Naive B cell (primary cell): Measurements from ENCODE around the gene RAB36. TPM values are rescaled to one million over a fixed set of nuclear protein-coding genes. Genes with fewer than 3 reads are reported as not detected.

Experiments
- ATAC-seq, 2 donors: fragments of 150-1000 bp; cut with Tn5 transposase; 2 replicates each; pipeline ENCODE4 v1.10.0; 2021; ENCODE audit warnings: low read depth in 2 of 2, mild to moderate bottlenecking in 2 of 2, moderate library complexity in 2 of 2
- DNase-seq: peaks from one replicate; pipeline ENCODE4 v3.0.0; 2022
- H3K27ac Mint-ChIP-seq, 6 donors: one replicate each; pipeline ENCODE4 v1.8.0; 2020 to 2022; ENCODE audit warnings: mild to moderate bottlenecking in 6 of 6, mixed read lengths in 6 of 6, moderate library complexity in 5 of 6, inconsistent platforms in 2 of 6
- H3K27me3 Mint-ChIP-seq, 3 donors: one replicate each; pipeline ENCODE4 v1.8.0; 2021 to 2022; ENCODE audit warnings: mixed read lengths in 3 of 3, mild to moderate bottlenecking in 1 of 3
- H3K36me3 Mint-ChIP-seq, 2 donors: one replicate each; pipeline ENCODE4 v1.8.0; 2020 to 2022; ENCODE audit warnings: mixed read lengths in 2 of 2, inconsistent platforms in 1 of 2, mild to moderate bottlenecking in 1 of 2
- H3K4me1 Mint-ChIP-seq, 3 donors: one replicate each; pipeline ENCODE4 v1.8.0; 2020 to 2022; ENCODE audit warnings: mixed read lengths in 3 of 3, inconsistent platforms in 1 of 3, mild to moderate bottlenecking in 1 of 3, moderate library complexity in 1 of 3
- H3K4me3 Mint-ChIP-seq, 8 donors: one replicate each; pipeline ENCODE4 v1.8.0; 2020 to 2022; ENCODE audit warnings: mild to moderate bottlenecking in 8 of 8, mixed read lengths in 8 of 8, moderate library complexity in 8 of 8, inconsistent platforms in 2 of 8
- H3K9me3 Mint-ChIP-seq, 7 donors: one replicate each; pipeline ENCODE4 v1.8.0; 2020 to 2022; ENCODE audit warnings: mixed read lengths in 7 of 7, mild to moderate bottlenecking in 5 of 7, inconsistent platforms in 2 of 7, moderate library complexity in 1 of 7
- polyA plus RNA-seq, 6 donors: library from polyadenylated mRNA; unstranded; fragments of 300-500 nt; fragmentation: Illumina TruSeq; gene quantifications; one replicate each; pipeline ENCODE4 v1.2.3, GENCODE V29; 2021; ENCODE audit warnings: low read depth in 6 of 6

RAB36 gene
- polyA plus RNA-seq, 6 donors from 2014 or later, result 0.40 to 1.7 (median 0.80) TPM; not detected in 1

DNA sequence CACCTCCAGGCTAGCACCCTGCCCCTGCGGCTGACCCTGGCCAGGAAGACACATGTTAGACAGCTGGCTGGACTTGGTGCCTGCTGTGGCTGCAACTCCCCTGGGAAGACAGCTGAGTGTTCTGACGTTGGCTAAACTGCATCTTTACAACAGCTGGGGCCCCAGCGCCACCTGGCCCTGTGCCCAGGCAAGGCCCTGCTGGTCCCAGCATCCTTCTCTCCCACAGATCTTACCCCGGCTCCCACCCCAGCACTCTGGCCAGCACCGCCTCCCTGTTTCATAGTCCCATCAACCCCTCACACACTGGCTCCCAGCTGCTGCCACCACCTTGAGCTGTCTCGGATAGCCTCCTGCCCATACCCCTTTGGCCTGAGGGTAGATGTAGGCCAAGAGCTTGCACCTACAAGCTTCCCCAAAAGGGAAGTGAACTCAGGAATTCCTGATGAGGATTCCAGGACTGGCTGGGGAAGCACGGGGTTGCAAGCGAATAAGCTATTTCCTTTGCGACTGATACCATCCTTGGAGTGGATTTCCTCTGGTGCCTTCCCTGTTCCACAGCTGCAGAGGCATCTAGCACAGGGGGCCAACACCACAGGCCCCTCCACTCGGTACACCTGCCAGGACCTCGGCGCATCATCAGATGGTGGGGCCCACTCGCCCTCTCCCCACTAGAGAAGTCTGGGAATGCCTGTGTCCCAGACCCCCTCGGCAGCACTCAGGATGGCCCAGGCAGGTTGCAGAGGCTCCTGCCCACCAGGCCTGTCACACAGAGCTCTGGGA is 32.0 kb upstream of the RAB36 start:
- DNase-seq, result no peak
- no peaks in the 10 kb centered on the region for H3K27me3 Mint-ChIP-seq
- H3K9me3 Mint-ChIP-seq, result no peaks in the 10 kb centered on the region
- H3K36me3 Mint-ChIP-seq, result no peaks in the 10 kb centered on the region
- peak overlapping the region in 1 of 6 donors; percentile 82 for H3K27ac Mint-ChIP-seq
- no peak for ATAC-seq
- H3K4me1 Mint-ChIP-seq, result peaks cover 2 to 15% (median 2%) of the 10 kb centered on the region in 3 donors
- H3K4me3 Mint-ChIP-seq, result no peak overlapping the region

DNA sequence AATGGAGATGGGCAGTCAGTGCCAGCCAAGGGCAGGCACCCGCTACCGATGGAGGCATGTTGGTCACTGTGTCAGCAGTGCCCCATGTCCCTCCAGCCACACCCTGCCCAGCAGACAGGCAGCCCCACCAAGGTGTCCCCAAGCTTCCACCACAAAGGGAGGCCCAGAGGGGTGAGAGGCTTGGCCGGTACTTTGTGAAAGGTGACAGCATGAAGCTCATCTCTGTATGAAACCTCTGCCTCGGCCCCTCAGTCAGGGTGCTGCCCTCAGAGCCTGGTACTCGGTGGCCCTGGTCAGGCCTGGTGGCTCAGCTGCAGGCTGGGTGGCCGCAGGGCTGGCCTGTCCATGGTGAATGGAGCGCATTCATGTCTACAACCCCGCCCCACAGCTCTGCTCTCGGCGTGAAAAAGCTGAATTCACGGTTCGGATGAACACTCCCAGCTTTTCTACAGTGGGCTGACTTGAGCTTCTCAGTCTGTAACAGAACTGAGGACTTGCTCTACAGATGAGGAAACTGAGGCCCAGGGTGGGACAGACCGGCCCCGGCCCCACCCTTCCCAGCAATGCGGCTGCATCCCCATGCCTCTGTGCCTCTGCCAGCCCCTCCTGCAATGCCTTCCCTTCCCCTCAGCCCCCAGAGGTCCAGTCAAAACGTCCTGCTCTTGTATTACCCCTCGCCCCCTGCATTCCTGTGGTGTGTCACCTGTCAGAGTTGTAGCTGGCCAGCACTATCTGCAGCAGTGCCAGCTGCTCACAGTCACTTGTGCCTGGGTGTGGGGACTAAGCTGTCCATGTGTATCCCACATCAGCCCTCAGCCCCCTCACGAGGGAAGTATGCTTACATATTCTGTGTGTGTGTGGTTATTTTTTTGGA is 31.2 kb upstream of the RAB36 start:
- DNase-seq (no peak), ATAC-seq (no peak)
- no peaks in the 10 kb centered on the region for H3K9me3 Mint-ChIP-seq
- H3K27ac Mint-ChIP-seq, result peak overlapping the region in 1 of 6 donors; percentile 94
- H3K4me1 Mint-ChIP-seq, result peaks cover 0 to 15% (median 2%) of the 10 kb centered on the region in 3 donors
- H3K27me3 Mint-ChIP-seq, result no peaks in the 10 kb centered on the region
- H3K4me3 Mint-ChIP-seq, result no peak overlapping the region
- no peaks in the 10 kb centered on the region for H3K36me3 Mint-ChIP-seq

DNA sequence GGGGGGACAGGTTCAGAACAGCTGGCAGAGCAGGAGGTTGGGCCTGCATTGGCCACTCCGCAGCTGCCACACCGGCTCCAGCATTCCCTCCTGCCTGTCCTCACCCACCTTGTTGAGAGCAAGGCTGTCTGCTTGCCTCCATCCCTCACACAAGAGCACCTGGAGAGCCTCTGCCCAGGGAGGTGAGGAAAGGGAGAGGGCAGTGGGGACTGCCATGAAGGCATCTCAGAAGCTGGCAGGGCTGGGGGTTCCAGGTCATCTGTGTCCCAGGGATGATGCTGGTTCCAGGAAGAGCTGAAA is 30.6 kb upstream of the RAB36 start:
- no peak overlapping the region for H3K27ac Mint-ChIP-seq

DNA sequence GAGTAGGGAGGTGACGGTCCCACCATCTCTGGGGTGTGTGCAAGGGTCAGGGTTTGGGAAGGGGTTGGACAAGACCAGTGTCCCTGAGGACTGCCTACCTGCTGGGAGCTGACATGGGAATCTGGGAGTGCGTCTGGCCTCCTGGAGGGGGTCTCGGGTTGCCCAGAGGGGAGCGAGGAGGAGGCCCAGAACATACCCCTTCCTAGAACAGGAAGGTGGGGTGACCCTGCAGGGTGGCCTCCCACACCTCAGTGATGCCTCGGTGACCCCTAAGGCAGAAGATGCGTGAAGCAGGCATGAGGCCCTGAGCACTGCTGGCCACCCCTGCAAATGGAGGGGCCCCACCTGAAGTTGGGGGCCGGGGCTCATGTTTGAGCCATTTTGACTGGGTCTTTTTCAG is 29.9 kb upstream of the RAB36 start:
- H3K27ac Mint-ChIP-seq, result no peak overlapping the region
- no peaks in the 10 kb centered on the region for H3K36me3 Mint-ChIP-seq
- peaks cover 5 to 22% (median 12%) of the 10 kb centered on the region in 3 donors for H3K4me1 Mint-ChIP-seq
- no peak for DNase-seq
- ATAC-seq, result no peak
- no peaks in the 10 kb centered on the region for H3K27me3 Mint-ChIP-seq
- peaks cover 0 to 2% (median 0%) of the 10 kb centered on the region in 7 donors for H3K9me3 Mint-ChIP-seq
- no peak overlapping the region for H3K4me3 Mint-ChIP-seq

More for the DNA sequence above, 30.6 kb upstream of the RAB36 start:
- Mint-ChIP-seq H3K4me1 (peaks cover 5 to 21% (median 8%) of the 10 kb centered on the region in 3 donors), H3K4me3 (no peak overlapping the region), H3K36me3 (no peaks in the 10 kb centered on the region), H3K27me3 (no peaks in the 10 kb centered on the region), H3K9me3 (peaks cover 0 to 2% (median 0%) of the 10 kb centered on the region in 7 donors)
- ATAC-seq (no peak), DNase-seq (no peak)

DNA sequence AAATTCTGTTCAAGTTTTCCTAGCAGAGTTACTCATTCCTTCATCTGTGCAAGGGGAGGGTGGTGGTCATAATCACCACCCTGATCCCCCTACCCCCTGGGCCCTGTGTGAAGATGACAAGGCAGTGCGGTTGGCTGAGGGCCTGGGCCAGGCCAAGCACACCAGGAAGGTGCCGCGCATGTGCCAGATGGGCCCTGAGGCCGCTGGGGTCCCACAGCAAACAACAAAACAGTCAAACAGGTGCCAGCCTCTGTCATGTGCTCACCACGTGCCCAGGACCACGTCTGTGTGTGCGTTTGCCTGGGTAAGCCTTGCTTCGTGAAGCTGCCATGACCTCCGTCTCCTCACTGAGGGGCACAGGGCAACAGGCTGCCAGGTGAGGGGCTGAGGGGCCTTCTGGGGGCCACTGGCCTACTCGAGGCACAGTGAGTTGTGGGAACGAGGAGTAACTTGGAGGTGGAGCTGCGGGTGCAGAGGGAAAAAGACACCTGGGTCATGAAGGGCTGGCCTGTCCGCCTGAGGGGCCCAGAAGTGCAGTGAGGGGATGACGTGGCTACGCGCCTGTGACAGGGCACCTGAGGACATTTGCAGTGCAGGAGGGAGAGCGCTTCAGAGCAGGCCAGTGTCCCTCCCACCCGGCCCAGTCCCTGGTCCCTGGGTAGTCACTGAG is 29.3 kb upstream of the RAB36 start:
- no peaks in the 10 kb centered on the region for H3K36me3 Mint-ChIP-seq
- no peak for ATAC-seq
- H3K4me1 Mint-ChIP-seq, result peaks cover 5 to 27% (median 12%) of the 10 kb centered on the region in 3 donors
- peaks cover 0 to 2% (median 0%) of the 10 kb centered on the region in 7 donors for H3K9me3 Mint-ChIP-seq
- no peak for DNase-seq
- H3K27me3 Mint-ChIP-seq, result no peaks in the 10 kb centered on the region
- H3K4me3 Mint-ChIP-seq, result no peak overlapping the region
- H3K27ac Mint-ChIP-seq, result peak overlapping the region in 3 of 6 donors; percentile 67 to 90 (median 79)

DNA sequence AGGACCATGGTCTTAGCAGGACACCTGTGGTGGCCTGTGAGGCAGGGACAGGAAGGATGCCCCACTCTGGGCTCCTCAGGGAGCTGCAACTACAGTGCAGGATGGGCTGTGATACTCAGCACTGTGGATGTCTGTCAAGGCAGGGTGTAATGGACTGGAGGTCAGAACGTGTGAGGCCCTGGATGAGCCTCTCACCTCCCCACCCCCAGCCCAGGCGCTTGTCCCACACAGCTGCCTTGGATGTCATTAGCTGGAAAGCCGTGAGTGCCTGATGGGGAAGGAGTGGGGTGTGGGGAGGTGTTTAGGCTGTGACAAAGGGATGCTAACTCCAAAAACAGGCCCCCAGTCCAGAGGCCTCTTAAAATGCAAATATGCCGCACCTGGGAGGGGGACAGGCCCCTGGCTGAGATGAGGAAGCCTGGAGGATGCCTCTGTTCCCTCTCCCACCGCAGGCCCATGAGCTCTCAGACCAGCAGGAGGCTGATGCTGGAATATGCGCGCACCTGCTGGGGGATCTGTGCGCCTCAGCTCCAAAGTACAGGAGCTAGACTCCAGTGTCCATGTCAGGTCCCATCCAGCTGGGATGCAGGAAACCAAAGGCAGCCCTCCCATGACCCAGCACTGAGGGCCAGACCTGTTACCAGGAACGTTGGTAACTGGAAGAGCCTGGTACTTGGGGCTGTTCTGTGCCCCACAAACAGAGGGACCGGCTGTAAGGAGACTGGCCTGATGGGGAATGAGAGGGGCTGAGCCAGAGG is 28.6 kb upstream of the RAB36 start:
- peaks cover 5 to 27% (median 12%) of the 10 kb centered on the region in 3 donors for H3K4me1 Mint-ChIP-seq
- DNase-seq, result no peak
- H3K4me3 Mint-ChIP-seq, result no peak overlapping the region
- H3K9me3 Mint-ChIP-seq, result peaks cover 0 to 2% (median 0%) of the 10 kb centered on the region in 7 donors
- H3K27ac Mint-ChIP-seq, result no peak overlapping the region
- no peak for ATAC-seq
- no peaks in the 10 kb centered on the region for H3K27me3 Mint-ChIP-seq
- H3K36me3 Mint-ChIP-seq, result no peaks in the 10 kb centered on the region

DNA sequence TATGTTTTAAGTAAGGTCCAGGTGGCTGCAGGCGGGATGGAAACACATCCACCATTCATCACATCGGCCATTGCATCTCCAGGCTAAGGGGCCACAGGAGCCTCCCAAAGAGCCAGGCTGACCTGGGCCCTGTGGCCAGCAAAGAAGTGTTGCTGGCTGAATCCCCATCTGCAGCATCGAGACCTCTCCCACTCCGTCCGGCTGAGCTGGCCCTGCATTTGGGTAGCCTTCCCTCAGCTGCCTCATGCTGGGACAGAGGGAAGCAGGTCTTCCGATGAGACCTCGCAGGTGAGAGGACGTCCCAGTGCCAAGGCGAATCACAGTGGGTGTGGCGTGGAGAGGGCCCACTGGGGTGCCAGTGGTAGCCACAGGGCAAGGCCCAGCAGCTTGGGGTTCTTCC is 28.0 kb upstream of the RAB36 start:
- DNase-seq (no peak), ATAC-seq (no peak)
- Mint-ChIP-seq H3K27me3 (no peaks in the 10 kb centered on the region), H3K4me1 (peaks cover 5 to 23% (median 12%) of the 10 kb centered on the region in 3 donors), H3K36me3 (no peaks in the 10 kb centered on the region), H3K9me3 (peaks cover 0 to 2% (median 0%) of the 10 kb centered on the region in 7 donors), H3K4me3 (no peak overlapping the region), H3K27ac (peak overlapping the region in 1 of 6 donors; percentile 60)

DNA sequence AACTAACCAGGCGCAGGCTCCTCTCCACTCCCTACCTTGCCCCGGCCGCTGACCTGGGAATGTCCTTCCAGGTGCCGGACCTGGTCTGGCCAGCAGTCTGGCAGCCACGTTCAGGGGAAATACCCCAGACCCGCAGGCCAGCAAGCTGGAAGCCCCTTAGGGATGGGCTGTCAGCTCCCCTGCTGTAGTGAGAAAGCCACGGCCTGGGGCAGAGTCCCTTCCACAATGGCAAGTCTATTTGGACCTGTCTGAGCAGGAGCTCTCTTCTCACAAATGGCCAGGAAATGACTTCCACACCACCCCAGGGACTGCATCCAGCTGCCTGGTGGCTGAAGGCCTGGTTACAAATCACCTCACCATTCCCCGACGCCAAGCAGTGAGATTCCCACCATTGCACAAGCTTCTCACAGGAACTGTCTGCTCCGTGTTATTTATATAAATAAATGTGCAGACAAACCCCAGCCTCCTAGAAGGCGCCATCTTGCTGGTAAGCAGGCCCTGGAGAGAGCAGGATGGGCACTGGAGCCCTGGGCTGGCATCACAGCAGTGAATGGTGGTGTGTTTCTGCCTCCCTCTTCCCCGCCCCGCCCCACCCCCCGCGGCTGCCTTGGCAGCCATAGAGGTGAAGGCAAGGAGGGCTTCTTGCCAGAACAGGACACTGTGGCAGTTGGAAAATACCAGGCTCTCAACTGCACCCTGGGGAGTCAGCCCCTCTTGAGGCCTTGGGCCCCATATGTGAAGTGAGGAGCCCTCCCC is 27.2 kb upstream of the RAB36 start:
- Mint-ChIP-seq H3K27me3 (no peaks in the 10 kb centered on the region), H3K4me3 (no peak overlapping the region), H3K9me3 (peaks cover 0 to 2% (median 0%) of the 10 kb centered on the region in 7 donors), H3K36me3 (peaks cover 0 to 2% of the 10 kb centered on the region in 2 donors), H3K4me1 (peaks cover 5 to 17% (median 10%) of the 10 kb centered on the region in 3 donors), H3K27ac (peak overlapping the region in 3 of 6 donors; percentile 26 to 69 (median 63))
- no peak for ATAC-seq
- DNase-seq, result no peak

DNA sequence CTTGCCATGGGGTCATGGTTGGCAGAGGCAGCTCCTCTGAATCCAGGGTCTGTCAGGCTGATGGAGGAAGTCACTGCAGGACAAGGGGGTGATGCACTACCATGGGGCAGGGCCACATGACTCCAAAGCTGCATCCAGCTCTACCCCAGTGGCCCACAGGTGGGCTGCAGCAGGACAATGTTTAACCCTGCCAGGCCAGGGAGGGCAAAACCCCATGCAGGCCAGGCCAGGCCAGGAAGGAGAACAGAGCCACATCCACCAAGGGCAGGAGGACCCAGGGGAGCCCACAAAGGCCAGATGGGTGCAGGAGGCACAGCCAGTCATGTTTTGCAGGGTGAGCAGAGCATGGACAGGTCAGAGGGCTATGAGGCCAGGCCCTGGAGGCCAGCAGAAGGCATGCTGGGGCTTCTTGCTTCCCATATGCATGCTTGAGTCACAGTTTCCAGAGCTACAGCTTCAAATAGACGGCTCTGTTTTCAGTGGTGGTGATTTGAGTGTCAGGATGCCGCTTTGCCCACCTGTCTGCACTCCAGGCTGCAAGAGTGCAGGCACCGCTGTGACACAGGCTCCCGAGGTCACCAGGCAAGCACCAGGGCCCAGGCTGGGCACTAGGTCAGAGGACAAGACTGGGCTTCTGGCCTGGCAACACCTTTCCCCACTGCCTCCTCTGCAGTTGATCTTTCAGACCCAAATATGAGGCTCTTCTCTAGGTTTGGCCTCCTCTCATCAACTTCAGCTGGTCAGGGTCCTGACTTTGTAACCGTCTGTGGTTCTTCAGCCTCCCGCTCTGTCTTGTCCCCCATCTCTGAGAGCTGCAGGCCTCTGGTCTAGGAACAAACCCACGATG is 26.4 kb upstream of the RAB36 start:
- ATAC-seq (no peak), DNase-seq (no peak)
- Mint-ChIP-seq H3K27me3 (no peaks in the 10 kb centered on the region), H3K4me1 (peaks cover 5 to 13% (median 10%) of the 10 kb centered on the region in 3 donors), H3K36me3 (peaks cover 0 to 5% of the 10 kb centered on the region in 2 donors), H3K4me3 (peak overlapping the region in 3 of 8 donors; percentile 9 to 82 (median 45)), H3K27ac (peak overlapping the region; percentile 88 to 97 (median 91)), H3K9me3 (peaks cover 0 to 2% (median 0%) of the 10 kb centered on the region in 7 donors)

DNA sequence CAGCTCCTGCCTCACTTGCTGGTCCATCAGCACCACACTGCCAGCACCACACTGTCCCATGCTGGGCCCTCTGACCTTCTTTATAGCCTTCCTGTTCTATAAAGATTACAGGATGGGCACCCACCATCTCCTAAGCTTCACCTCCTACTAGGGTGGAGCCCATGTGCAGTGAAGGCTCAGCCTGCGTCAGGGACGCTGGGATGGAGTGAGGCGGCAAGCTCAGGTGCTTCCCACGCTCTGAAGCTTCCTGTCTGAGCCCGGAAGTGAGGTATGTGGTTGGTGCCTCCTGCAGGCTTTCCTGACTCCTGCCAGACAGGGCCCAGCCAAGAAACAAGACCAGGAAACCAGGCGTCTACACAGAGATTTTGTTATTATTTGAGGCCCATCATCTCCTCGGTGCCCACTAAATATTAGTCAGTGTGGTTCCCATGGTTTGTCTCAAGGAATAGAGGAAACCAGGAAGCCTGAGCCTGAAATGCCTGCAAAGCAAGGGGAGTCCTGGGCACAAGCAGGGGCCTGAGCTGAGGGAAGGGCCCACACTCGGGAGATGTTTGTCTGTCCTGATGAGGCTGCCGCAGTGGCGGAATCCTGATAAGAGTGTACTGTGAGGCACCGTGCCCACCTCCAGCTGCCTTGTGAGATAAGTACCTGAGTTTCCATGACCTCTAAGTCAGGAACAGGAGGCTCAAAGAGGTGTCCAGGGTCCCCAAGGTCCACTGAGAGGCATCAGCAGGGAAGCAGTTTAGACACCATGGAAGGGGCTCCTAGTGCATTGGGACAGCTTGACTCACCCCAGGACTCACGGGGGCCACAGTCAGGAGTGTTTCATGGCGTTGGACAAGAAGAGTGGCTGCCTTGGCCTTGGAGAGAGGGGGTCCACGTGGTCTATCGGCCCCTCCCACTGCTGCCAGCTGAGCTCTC is 25.5 kb upstream of the RAB36 start:
- Mint-ChIP-seq H3K27me3 (no peaks in the 10 kb centered on the region), H3K4me3 (peak overlapping the region in 3 of 8 donors; percentile 9 to 82 (median 45)), H3K27ac (peak overlapping the region; percentile 88 to 97 (median 91)), H3K36me3 (peaks cover 0 to 5% of the 10 kb centered on the region in 2 donors), H3K9me3 (peaks cover 0 to 2% (median 0%) of the 10 kb centered on the region in 7 donors), H3K4me1 (peaks cover 5 to 13% (median 10%) of the 10 kb centered on the region in 3 donors)
- ATAC-seq (peak; percentile 81 to 87), DNase-seq (peak; percentile 32)
